Measurements from ENCODE around the gene DPYD.

Gene DPYD

GRCh38 chr1:97041026-97041425 is 879.8 kb downstream of the DPYD start:
- DNase-seq (ENCODE audit: low spot score): no peak
- ATAC-seq (ENCODE audit: low read depth): no peak

DNA sequence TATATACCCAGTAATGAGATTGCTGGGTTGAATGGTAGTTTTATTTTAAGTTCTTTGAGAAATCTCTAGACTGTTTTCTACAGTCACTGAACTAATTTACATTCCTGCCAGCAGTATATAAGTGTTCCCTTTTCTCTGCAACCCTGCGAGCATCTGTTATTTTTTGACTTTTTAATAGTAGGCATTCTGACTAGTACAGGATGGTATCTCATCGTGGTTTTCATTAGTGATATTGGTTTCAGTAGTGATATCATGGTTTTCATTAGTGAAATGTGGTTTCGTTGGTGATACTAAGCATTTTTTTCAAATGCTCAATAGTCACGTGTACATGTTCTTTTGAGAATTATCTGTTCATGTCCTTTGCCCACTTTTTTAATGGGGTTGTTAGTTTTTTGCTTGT is 882.4 kb downstream of the DPYD start:
- no peaks in the 10 kb centered on the region for H3K27me3 ChIP-seq (ENCODE audit: insufficient read depth, poor library complexity, severe bottlenecking)
- no peaks in the 10 kb centered on the region for H3K9me3 ChIP-seq (ENCODE audit: severe bottlenecking)
- no peak overlapping the region for H3K27ac ChIP-seq (ENCODE audit: poor library complexity, severe bottlenecking)
- H3K4me3 ChIP-seq (ENCODE audit: severe bottlenecking): no peak overlapping the region
- TF ChIP-seq, protein P1, sequence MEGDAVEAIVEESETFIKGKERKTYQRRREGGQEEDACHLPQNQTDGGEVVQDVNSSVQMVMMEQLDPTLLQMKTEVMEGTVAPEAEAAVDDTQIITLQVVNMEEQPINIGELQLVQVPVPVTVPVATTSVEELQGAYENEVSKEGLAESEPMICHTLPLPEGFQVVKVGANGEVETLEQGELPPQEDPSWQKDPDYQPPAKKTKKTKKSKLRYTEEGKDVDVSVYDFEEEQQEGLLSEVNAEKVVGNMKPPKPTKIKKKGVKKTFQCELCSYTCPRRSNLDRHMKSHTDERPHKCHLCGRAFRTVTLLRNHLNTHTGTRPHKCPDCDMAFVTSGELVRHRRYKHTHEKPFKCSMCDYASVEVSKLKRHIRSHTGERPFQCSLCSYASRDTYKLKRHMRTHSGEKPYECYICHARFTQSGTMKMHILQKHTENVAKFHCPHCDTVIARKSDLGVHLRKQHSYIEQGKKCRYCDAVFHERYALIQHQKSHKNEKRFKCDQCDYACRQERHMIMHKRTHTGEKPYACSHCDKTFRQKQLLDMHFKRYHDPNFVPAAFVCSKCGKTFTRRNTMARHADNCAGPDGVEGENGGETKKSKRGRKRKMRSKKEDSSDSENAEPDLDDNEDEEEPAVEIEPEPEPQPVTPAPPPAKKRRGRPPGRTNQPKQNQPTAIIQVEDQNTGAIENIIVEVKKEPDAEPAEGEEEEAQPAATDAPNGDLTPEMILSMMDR (IDR thresholded peaks at IDR 0.05; ENCODE audit: poor library complexity, severe bottlenecking): no peak
- DNase-seq (ENCODE audit: low spot score) (no peak), ATAC-seq (ENCODE audit: low read depth) (no peak)
- H3K36me3 ChIP-seq (ENCODE audit: low read depth): no peaks in the 10 kb centered on the region
- no peaks in the 10 kb centered on the region for H3K4me1 ChIP-seq (ENCODE audit: insufficient read depth, poor library complexity, severe bottlenecking)

More at GRCh38 chr1:97041026-97041425, 879.8 kb downstream of the DPYD start:
- TF ChIP-seq, protein P1 (IDR thresholded peaks at IDR 0.05; ENCODE audit: poor library complexity, severe bottlenecking): no peak
- H3K27ac ChIP-seq (ENCODE audit: poor library complexity, severe bottlenecking): no peak overlapping the region
- no peaks in the 10 kb centered on the region for H3K36me3 ChIP-seq (ENCODE audit: low read depth)
- no peaks in the 10 kb centered on the region for H3K4me1 ChIP-seq (ENCODE audit: insufficient read depth, poor library complexity, severe bottlenecking)
- H3K4me3 ChIP-seq (ENCODE audit: severe bottlenecking): no peak overlapping the region
- no peaks in the 10 kb centered on the region for H3K9me3 ChIP-seq (ENCODE audit: severe bottlenecking)
- no peaks in the 10 kb centered on the region for H3K27me3 ChIP-seq (ENCODE audit: insufficient read depth, poor library complexity, severe bottlenecking)

DNA sequence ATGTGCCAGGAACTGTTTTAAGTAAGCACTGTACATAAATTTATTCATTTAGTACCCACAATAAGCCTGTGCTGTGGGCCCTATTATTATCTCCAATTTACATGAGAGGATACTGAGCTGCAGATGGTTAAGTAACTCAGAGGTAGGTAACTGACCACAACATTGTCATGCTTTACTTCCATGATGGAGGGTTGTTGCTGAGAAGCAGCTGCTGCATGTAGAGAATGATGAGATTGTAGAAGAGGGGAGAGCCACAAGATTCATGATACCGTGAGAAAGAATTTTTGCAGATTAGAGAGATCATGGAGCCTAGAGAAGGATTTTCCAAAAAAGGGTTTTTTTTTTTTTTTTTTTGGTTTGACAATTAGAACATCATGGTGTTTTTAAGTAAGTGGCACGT is 886.2 kb downstream of the DPYD start:
- Histone ChIP-seq H3K27me3 (ENCODE audit: insufficient read depth, poor library complexity, severe bottlenecking) (no peaks in the 10 kb centered on the region), H3K27ac (ENCODE audit: poor library complexity, severe bottlenecking) (no peak overlapping the region), H3K4me3 (ENCODE audit: severe bottlenecking) (no peak overlapping the region), H3K9me3 (ENCODE audit: severe bottlenecking) (no peaks in the 10 kb centered on the region), H3K36me3 (ENCODE audit: low read depth) (no peaks in the 10 kb centered on the region), H3K4me1 (ENCODE audit: insufficient read depth, poor library complexity, severe bottlenecking) (no peaks in the 10 kb centered on the region)
- DNase-seq (ENCODE audit: low spot score): no peak
- TF ChIP-seq, protein P1 (IDR thresholded peaks at IDR 0.05; ENCODE audit: poor library complexity, severe bottlenecking): no peak
- ATAC-seq (ENCODE audit: low read depth): no peak

DNA sequence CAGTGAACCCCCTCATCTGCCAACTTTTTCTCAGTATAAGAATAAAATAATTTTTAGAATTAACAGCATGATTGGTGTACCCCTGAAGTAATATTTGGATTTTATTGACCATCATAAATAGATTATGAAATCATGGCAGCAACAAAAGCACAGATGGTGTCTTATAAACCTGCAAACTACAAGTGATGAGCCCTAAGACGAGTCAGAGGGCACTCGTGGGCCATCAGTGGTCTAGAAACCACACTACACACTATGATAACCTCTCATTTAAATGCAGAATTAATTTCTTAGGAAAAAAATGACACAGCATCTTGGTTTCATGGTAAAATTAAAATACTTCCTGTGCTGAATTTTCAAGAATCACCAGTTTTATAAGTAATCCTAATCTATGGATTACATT is 886.9 kb downstream of the DPYD start:
- Histone ChIP-seq H3K27me3 (ENCODE audit: insufficient read depth, poor library complexity, severe bottlenecking) (no peaks in the 10 kb centered on the region), H3K27ac (ENCODE audit: poor library complexity, severe bottlenecking) (no peak overlapping the region), H3K4me1 (ENCODE audit: insufficient read depth, poor library complexity, severe bottlenecking) (no peaks in the 10 kb centered on the region), H3K36me3 (ENCODE audit: low read depth) (no peaks in the 10 kb centered on the region), H3K9me3 (ENCODE audit: severe bottlenecking) (no peaks in the 10 kb centered on the region), H3K4me3 (ENCODE audit: severe bottlenecking) (no peak overlapping the region)
- TF ChIP-seq, protein P1 (IDR thresholded peaks at IDR 0.05; ENCODE audit: poor library complexity, severe bottlenecking): no peak
- DNase-seq (ENCODE audit: low spot score): no peak
- no peak for ATAC-seq (ENCODE audit: low read depth)

All from RWPE2 (cell line).